GM12801 (cell line): Measurements from ENCODE around the gene SYNE3.

Source experiments
- TF ChIP-seq, protein P1 (sequence below): IDR thresholded peaks from one replicate; pipeline ENCODE4 v1.5.1; 2011; ENCODE audit warnings: control low read depth; ENCODE audit not compliant: insufficient read length; ENCODE audit errors: extremely low read depth

SYNE3 gene

DNA sequence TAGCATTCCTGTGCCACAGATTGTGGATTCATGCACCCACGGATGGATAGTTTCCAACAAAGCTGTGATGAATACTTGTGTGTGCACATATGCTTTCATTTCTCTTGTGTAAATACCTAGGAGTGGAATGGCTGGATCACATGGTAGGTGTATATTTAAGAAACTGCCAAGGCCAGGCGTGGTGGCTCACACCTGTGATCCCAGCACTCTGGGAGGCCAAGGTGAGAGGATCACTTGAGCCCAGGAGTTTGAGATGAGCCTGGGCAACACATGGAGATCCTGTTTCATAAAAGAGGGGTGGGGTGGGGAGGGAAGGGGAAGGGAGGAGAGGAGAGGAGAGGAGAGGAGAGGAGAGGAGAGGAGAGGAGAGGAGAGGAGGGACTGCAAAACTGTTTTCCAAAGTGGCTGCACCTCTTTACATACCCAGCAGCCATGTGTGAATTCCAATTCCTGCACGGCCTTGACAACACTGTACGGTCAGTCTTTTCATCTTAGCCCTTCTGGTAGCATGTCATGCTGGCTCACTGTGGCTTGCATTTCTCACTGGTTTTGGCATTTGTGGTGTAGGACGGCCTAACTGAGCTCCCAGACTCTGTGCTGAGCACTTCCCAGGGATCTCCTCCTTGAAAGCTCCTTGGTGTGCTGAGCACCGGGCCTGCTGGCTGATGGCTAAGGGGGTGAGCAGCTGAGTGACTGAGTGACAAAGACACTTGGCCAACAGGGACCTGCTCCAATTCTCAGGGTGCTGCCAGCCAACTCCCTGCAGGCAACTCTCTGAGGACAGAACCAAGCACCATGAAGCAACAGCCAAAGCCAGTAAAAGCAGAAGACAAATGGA is 27.9 kb downstream of the SYNE3 start:
- TF ChIP-seq, protein P1, sequence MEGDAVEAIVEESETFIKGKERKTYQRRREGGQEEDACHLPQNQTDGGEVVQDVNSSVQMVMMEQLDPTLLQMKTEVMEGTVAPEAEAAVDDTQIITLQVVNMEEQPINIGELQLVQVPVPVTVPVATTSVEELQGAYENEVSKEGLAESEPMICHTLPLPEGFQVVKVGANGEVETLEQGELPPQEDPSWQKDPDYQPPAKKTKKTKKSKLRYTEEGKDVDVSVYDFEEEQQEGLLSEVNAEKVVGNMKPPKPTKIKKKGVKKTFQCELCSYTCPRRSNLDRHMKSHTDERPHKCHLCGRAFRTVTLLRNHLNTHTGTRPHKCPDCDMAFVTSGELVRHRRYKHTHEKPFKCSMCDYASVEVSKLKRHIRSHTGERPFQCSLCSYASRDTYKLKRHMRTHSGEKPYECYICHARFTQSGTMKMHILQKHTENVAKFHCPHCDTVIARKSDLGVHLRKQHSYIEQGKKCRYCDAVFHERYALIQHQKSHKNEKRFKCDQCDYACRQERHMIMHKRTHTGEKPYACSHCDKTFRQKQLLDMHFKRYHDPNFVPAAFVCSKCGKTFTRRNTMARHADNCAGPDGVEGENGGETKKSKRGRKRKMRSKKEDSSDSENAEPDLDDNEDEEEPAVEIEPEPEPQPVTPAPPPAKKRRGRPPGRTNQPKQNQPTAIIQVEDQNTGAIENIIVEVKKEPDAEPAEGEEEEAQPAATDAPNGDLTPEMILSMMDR = no peak

- TF ChIP-seq, protein P1 = no peak
Observed at GRCh38 chr14:95487669-95488084, 28.8 kb downstream of the SYNE3 start.

GRCh38 chr14:95486875-95487668 is 29.4 kb downstream of the SYNE3 start:
- TF ChIP-seq, protein P1 = no peak

DNA sequence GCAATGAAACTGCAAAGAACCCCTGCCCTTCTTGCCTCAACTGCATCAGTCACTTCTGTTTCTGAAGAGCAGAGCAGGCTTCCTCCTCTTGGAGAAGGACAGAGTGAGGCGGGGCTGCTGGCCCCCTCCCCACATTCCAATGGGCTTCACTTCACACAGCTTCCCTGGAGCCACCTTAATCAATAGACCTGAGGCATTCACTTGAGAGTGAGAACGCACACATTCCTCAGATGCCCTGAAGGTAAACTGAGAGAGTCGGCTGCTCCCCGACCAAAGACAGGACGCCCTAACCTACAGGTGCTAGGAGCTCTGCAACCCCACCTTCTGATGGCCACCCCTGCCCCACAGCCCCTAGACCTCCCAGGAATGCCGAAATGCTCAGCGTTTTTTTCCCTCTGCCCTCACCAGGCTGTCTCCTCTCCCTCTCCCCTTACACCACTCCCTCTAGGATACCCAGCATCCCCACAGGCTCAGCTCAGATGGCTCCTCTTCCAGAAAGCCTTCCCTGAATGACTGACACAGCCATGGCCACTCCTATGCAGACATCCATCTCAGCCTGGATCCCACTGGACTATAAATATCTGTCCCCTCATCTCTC is 31.1 kb downstream of the SYNE3 start:
- TF ChIP-seq, protein P1 = no peak

DNA sequence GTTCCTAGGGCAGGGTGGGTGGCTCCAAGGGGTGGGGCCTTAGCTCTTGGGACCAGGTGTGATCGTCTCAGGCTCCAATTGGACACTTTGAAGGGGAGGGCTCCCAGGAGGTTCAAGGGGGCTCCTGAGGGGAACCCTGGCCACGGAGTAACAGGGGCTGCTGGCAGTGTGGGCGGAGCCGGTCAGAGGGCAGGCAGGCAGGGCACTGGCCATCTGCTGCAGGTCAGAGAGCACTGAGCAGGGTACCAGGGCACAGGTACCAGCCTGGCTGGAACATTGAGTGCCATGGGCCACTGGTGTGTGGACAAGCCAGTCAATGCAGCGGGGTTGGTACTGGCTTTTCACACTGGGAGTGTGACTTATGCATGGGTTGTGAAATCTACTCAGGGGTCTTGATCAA is 32.2 kb downstream of the SYNE3 start:
- TF ChIP-seq, protein P1 = no peak

DNA sequence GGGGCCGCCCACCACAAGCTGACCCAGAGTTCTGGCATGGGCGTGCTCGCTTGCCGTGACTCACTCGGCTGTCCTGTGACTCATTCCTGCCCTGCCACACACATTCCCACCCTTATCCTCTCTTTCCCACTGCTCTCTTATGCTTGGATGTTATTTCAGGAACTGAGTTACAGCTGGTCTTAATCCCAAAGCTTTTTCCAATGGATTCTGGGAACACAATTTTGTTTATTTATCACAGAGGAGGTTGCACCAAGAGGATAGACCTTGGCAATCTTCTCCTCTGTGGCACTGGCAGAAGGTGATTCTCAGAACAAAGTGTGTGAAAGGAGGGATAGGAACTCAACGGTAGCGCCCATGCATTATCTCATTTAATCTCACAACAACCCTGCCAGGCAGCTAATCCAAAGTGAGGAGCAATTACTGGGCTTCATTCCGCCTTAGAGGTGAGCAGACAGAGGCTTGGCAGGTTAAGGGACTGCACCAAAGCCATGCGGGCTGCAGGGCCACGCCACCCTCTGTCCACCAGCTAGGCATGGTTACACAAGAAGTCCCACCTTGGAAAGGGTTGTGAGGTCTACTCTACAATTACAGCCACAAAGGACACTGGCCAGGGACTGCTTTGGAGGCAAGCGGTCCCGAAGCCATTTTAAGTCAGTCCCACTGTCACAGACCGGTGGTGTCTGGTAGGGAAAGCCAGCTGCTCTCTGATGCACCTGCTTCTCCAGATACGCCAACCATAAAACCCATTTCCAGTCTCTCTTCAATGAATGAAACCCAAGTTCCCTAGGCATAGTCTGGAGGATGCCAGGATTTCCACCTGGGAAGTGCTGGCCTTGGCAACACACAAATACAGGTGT is 32.9 kb downstream of the SYNE3 start:
- TF ChIP-seq, protein P1 = no peak
